Lung (tissue), 12 donors: ENCODE data around the gene NLE1. TPM values are rescaled to one million over a fixed set of nuclear protein-coding genes. Genes with fewer than 3 reads are reported as not detected.

Source experiments
- ATAC-seq: fragments of 200-7000 bp; cut with Tn5 transposase; one replicate; pipeline ENCODE4 v1.9.1; 2020; ENCODE audit warnings: moderate number of reproducible peaks; ENCODE audit not compliant: insufficient read depth, low FRiP score
- DNase-seq, 3 donors: peaks; one replicate each; pipeline ENCODE4 v3.0.0-alpha.2; 2013 to 2017
- H3K27ac ChIP-seq, 2 donors: one replicate each; pipeline ENCODE4 v1.5.1; 2013; ENCODE audit warnings: mild to moderate bottlenecking in 2 of 2, moderate library complexity in 2 of 2, control low read depth in 1 of 2, inconsistent platforms in 1 of 2, low read depth in 1 of 2, low read length in 1 of 2
- H3K27me3 ChIP-seq, 3 donors: one replicate each; pipeline ENCODE4 v1.5.1; 2013; ENCODE audit warnings: low read length in 2 of 3; ENCODE audit not compliant: control insufficient read depth in 3 of 3, insufficient read depth in 3 of 3
- H3K36me3 ChIP-seq, 4 donors: one replicate each; pipeline ENCODE4 v1.5.1; 2013; ENCODE audit warnings: low read length in 4 of 4, mild to moderate bottlenecking in 1 of 4, moderate library complexity in 1 of 4; ENCODE audit not compliant: control insufficient read depth in 4 of 4, insufficient read depth in 4 of 4
- H3K4me1 ChIP-seq, 5 donors: one replicate each; pipeline ENCODE4 v1.5.1; 2013; ENCODE audit warnings: low read length in 5 of 5, mild to moderate bottlenecking in 2 of 5, moderate library complexity in 1 of 5; ENCODE audit not compliant: control insufficient read depth in 5 of 5, insufficient read depth in 5 of 5
- H3K4me3 ChIP-seq: one replicate; pipeline ENCODE4 v1.5.1; 2013; ENCODE audit warnings: mild to moderate bottlenecking, control low read depth, moderate library complexity
- H3K9ac ChIP-seq, 2 donors: one replicate each; pipeline ENCODE4 v1.5.1; 2013; ENCODE audit warnings: low read length in 2 of 2, control low read depth in 1 of 2; ENCODE audit not compliant: insufficient read depth in 1 of 2
- H3K9me3 ChIP-seq, 4 donors: one replicate each; pipeline ENCODE4 v1.5.1; 2013; ENCODE audit warnings: low read length in 3 of 4, mild to moderate bottlenecking in 1 of 4, moderate library complexity in 1 of 4; ENCODE audit not compliant: control insufficient read depth in 4 of 4, insufficient read depth in 3 of 4
- WGBS, 2 donors: extraction: QIAGEN DNeasy Blood & Tissue Kit; methylation state at CpG; one replicate each; pipeline ENCODE4 v1.1.7; 2013; 5-methylcytosine and 5-hydroxymethylcytosine counted together
- polyA plus RNA-seq, 2 donors: library from polyadenylated mRNA; stranded (reverse); fragments of 200-250 nt; gene quantifications; one replicate each; pipeline ENCODE4 v1.2.1, GENCODE V29; 2013
- total RNA-seq, 2 donors: library from RNA; depleted of rRNA in 1 of 2; stranded (reverse); fragments of >200 nt in 1 of 2; gene quantifications; one replicate each; pipeline ENCODE4 v1.2.1, GENCODE V29; 2014 to 2021
- TF ChIP-seq, protein P1 (sequence below): IDR thresholded peaks from 2 replicates; pipeline ENCODE4 v1.5.1; 2012; ENCODE audit warnings: mild to moderate bottlenecking; ENCODE audit errors: control extremely low read depth, extremely low read depth
- donor health status: control.
- donor health status: control.
- donor health status: Bipolar disorder and iron deficiency.
- donor health status: healthy.
- donor health status: DM: yes; HTN: yes; CAD: no.

Gene NLE1
- total and polyA plus RNA-seq, 4 donors: 6.8 to 15.2 (median 9.2) TPM

DNA sequence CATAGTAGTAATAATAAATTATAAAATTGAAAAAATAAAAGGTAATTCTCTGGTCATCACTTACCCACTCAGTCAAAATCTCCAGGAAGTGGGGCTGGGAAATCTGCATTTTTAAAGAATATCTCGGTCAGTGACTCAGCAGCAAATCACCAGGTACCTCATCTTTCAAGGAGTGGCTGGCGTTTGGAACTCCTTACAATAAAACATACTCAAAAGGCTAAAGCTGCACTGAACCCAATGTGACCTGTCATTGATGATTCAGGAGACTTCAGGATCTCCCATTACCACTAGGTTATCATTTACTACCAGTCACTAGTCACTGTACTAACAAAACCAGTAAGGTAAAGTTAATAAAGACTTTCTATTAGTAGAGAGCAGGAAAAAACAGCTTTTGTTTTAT lies 57.1 kb downstream of the NLE1 start:
- DNase-seq: no peak
- TF ChIP-seq, protein P1, sequence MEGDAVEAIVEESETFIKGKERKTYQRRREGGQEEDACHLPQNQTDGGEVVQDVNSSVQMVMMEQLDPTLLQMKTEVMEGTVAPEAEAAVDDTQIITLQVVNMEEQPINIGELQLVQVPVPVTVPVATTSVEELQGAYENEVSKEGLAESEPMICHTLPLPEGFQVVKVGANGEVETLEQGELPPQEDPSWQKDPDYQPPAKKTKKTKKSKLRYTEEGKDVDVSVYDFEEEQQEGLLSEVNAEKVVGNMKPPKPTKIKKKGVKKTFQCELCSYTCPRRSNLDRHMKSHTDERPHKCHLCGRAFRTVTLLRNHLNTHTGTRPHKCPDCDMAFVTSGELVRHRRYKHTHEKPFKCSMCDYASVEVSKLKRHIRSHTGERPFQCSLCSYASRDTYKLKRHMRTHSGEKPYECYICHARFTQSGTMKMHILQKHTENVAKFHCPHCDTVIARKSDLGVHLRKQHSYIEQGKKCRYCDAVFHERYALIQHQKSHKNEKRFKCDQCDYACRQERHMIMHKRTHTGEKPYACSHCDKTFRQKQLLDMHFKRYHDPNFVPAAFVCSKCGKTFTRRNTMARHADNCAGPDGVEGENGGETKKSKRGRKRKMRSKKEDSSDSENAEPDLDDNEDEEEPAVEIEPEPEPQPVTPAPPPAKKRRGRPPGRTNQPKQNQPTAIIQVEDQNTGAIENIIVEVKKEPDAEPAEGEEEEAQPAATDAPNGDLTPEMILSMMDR: no peak
- H3K9ac ChIP-seq: no peak overlapping the region
- peaks cover 0 to 1% (median 0%) of the 10 kb centered on the region in 4 donors for H3K36me3 ChIP-seq
- ATAC-seq: no peak
- no peak overlapping the region for H3K27ac ChIP-seq
- H3K4me3 ChIP-seq: no peak overlapping the region
- no peaks in the 10 kb centered on the region for H3K27me3 ChIP-seq
- peaks cover 0 to 18% (median 3%) of the 10 kb centered on the region in 5 donors for H3K4me1 ChIP-seq
- 71 to 75% methylated on average over 2 of the region's 2 CpGs for WGBS, 2 donors
- H3K9me3 ChIP-seq: no peaks in the 10 kb centered on the region

DNA sequence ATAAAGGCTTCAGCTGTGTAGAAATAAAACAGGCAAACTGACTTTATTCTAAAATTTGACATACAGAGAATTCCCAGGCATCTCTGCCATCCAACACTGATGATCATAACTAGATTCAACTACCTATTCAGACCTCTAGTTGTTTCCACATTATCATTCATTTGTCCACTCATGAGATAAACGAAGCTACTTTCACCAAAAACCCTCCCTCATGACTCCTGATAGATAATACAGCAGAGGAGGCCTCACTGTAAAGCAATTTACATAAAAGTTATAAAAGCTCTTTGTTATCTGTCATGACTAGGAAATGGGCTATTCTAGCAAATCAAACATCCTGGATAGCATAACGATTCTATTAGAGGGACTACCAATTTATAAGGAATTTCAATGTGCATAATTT lies 59.0 kb downstream of the NLE1 start:
- DNase-seq (no peak), ATAC-seq (no peak)
- H3K4me3 ChIP-seq: no peak overlapping the region
- TF ChIP-seq, protein P1: no peak
- no peaks in the 10 kb centered on the region for H3K27me3 ChIP-seq
- H3K36me3 ChIP-seq: peaks cover 0 to 1% (median 0%) of the 10 kb centered on the region in 4 donors
- 78 to 79% methylated on average over 2 of the region's 2 CpGs for WGBS, 2 donors
- no peak overlapping the region for H3K27ac ChIP-seq
- H3K9me3 ChIP-seq: no peaks in the 10 kb centered on the region
- peaks cover 0 to 13% (median 3%) of the 10 kb centered on the region in 5 donors for H3K4me1 ChIP-seq
- no peak overlapping the region for H3K9ac ChIP-seq

DNA sequence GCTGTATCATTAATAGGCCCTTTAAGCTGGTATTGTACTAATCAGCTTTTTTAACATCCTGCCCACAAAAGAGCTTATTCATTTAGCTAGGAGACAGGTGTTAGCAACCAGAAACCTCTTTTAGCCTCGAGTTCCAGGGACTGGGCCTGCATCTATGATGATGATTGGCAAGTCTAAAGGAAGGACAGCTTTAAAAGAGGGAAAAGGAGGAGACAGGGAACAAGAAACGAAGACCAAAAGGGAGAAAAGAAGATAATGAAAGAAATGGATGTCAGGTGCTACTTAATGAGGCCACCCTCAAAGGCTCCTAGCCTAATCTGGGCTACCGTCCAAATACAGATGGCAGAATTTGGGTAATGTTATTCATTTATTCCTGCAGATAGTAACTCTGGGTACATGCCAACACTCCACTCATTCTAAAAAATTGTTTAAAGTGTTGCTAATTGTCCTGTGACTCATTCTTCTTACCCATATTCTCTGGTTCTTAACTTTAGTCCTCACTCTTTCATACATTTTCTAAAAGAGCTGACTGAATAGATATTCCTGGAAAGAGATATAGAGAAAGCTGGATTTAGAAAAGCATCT lies 59.9 kb downstream of the NLE1 start:
- no peaks in the 10 kb centered on the region for H3K27me3 ChIP-seq
- H3K27ac ChIP-seq: no peak overlapping the region
- DNase-seq (no peak), ATAC-seq (no peak)
- peaks cover 0 to 1% (median 0%) of the 10 kb centered on the region in 4 donors for H3K36me3 ChIP-seq
- peaks cover 0 to 4% (median 3%) of the 10 kb centered on the region in 5 donors for H3K4me1 ChIP-seq
- TF ChIP-seq, protein P1: no peak
- H3K9ac ChIP-seq: no peak overlapping the region
- 52 to 68% methylated on average over 3 of the region's 3 CpGs for whole genome bisulfite sequencing, 2 donors
- no peaks in the 10 kb centered on the region for H3K9me3 ChIP-seq
- H3K4me3 ChIP-seq: no peak overlapping the region

DNA sequence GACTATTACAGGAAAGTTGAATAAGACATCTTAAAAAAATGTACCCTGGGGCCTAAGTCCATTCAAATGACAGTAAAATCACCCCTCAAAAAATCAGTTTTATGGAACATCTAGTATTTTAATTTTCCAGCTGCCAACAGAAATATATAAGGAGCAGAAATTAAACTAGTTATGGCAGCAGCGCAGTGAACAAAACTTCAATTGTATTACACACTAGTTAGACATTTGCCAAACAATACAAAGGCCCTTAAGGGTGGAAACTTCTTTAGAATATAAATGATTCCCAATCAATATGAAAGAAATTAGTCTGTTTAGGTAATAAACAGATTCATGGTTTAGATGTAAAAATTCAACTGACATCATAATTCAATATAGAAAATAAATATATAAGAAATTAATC lies 60.5 kb downstream of the NLE1 start:
- 98 to 99% methylated on average over 1 of the region's 1 CpG for WGBS, 2 donors
- no peak for ATAC-seq

More for the DNA sequence above, 60.5 kb downstream of the NLE1 start:
- no peak overlapping the region for H3K4me3 ChIP-seq
- DNase-seq: no peak
- no peak overlapping the region for H3K9ac ChIP-seq
- no peaks in the 10 kb centered on the region for H3K9me3 ChIP-seq
- H3K36me3 ChIP-seq: peaks cover 0 to 1% (median 0%) of the 10 kb centered on the region in 4 donors
- H3K4me1 ChIP-seq: peaks cover 0 to 3% (median 0%) of the 10 kb centered on the region in 5 donors
- no peaks in the 10 kb centered on the region for H3K27me3 ChIP-seq
- TF ChIP-seq, protein P1: no peak
- H3K27ac ChIP-seq: no peak overlapping the region
